ENCODE results near the gene NEDD4L. TPM values are rescaled to one million over a fixed set of nuclear protein-coding genes. Genes with fewer than 3 reads are reported as not detected.

Gene NEDD4L
- polyA plus RNA-seq, 1 experiment = 14.1 TPM

- DNase-seq (ENCODE audit: low read depth) = no peak
- Histone ChIP-seq H3K27me3 (ENCODE audit: control insufficient read depth, insufficient read depth, low read length) (peaks cover 2% of the 10 kb centered on the region), H3K4me3 (ENCODE audit: low read depth, low read length) (no peak overlapping the region), H3K36me3 (ENCODE audit: control insufficient read depth, insufficient read depth, low read length) (no peaks in the 10 kb centered on the region)
- TF ChIP-seq CTCF (IDR thresholded peaks at IDR 0.05; ENCODE audit: insufficient read depth, low read depth, low read length) = no peak
- POLR2A ChIA-PET = no interaction called here
- CTCF ChIA-PET = interaction anchor here (1.2 kb wide), 1 partner anchor 20 kb away, joined by 3 read pairs; no protein-coding TSS in a partner anchor
Measured at GRCh38 chr18:58407649-58408407, 363.8 kb downstream of the NEDD4L start.

- TF ChIP-seq CTCF (IDR thresholded peaks at IDR 0.05; ENCODE audit: insufficient read depth, low read depth, low read length) = no peak
- ChIA-PET CTCF (no interaction called here), POLR2A (no interaction called here)
- Histone ChIP-seq H3K27me3 (ENCODE audit: control insufficient read depth, insufficient read depth, low read length) (peaks cover 5% of the 10 kb centered on the region), H3K36me3 (ENCODE audit: control insufficient read depth, insufficient read depth, low read length) (no peaks in the 10 kb centered on the region), H3K4me3 (ENCODE audit: low read depth, low read length) (no peak overlapping the region)
- DNase-seq (ENCODE audit: low read depth) = no peak
Measured at GRCh38 chr18:58408665-58409064, 364.6 kb downstream of the NEDD4L start.

- TF ChIP-seq CTCF (IDR thresholded peaks at IDR 0.05; ENCODE audit: insufficient read depth, low read depth, low read length) = no peak
- no peaks in the 10 kb centered on the region for H3K36me3 ChIP-seq (ENCODE audit: control insufficient read depth, insufficient read depth, low read length)
- H3K27me3 ChIP-seq (ENCODE audit: control insufficient read depth, insufficient read depth, low read length) = peaks cover 8% of the 10 kb centered on the region
- POLR2A ChIA-PET = no interaction called here
- no peak overlapping the region for H3K4me3 ChIP-seq (ENCODE audit: low read depth, low read length)
- CTCF ChIA-PET = no interaction called here
- no peak for DNase-seq (ENCODE audit: low read depth)
Measured at GRCh38 chr18:58409802-58410445, 365.9 kb downstream of the NEDD4L start.

GRCh38 chr18:58411323-58411722, 367.3 kb downstream of the NEDD4L start:
- Histone ChIP-seq H3K27me3 (ENCODE audit: control insufficient read depth, insufficient read depth, low read length) (peaks cover 10% of the 10 kb centered on the region), H3K4me3 (ENCODE audit: low read depth, low read length) (no peak overlapping the region), H3K36me3 (ENCODE audit: control insufficient read depth, insufficient read depth, low read length) (no peaks in the 10 kb centered on the region)
- CTCF ChIA-PET = no interaction called here
- TF ChIP-seq CTCF (IDR thresholded peaks at IDR 0.05; ENCODE audit: insufficient read depth, low read depth, low read length) = no peak
- POLR2A ChIA-PET = no interaction called here
- no peak for DNase-seq (ENCODE audit: low read depth)

GRCh38 chr18:58412844-58413666, 369.0 kb downstream of the NEDD4L start:
- H3K36me3 ChIP-seq (ENCODE audit: control insufficient read depth, insufficient read depth, low read length) = no peaks in the 10 kb centered on the region
- ChIA-PET CTCF (no interaction called here), POLR2A (no interaction called here)
- H3K4me3 ChIP-seq (ENCODE audit: low read depth, low read length) = no peak overlapping the region
- DNase-seq (ENCODE audit: low read depth) = no peak
- H3K27me3 ChIP-seq (ENCODE audit: control insufficient read depth, insufficient read depth, low read length) = peaks cover 10% of the 10 kb centered on the region
- TF ChIP-seq CTCF (IDR thresholded peaks at IDR 0.05; ENCODE audit: insufficient read depth, low read depth, low read length) = no peak

All from BJ (cell line).